HL-60/S4 (cell line): ENCODE data around the gene VWCE.
"Not testable (repeated sequence)": the region's sequence is repeated elsewhere in the genome, so short reads cannot be mapped to it uniquely, and the experiment has no call there.

Source experiments
- in situ Hi-C: fragments of 300-500 bp; cut with MboI; formaldehyde crosslinking; loops from 2 replicates; pipeline ENCODE4 v1.14.3; 2022; ENCODE audit warnings: low sequenced_read_pairs

VWCE gene

DNA sequence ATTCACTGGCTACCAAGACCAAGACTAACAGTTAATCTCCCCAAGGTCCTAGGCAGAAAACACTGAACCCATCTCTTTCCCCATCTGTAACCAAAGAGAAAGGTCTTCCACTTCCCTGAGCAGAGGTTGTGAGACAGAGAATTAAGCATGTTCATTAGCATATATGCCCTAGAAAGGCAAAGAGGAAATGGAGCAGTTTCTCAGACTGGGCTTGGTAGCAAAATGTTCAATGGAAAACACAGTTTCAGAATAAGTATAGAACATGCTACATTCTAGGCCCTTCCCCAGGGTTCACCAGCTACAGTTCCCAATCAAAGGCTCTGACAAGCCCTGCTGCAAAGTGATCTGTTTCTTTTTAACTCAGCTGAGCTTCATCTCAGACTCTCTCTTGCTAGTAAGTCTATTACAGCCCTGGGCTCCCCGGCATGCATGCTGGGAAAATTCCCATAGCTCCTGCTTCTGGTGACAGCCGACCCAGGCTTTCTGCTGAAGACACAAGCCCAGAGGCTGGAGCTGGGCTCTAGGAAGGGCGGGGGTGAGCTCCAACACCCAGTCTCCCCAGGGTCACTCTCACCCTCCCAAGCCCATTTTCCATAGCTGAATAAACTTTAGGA, 81.3 kb downstream of the VWCE start:
- in situ Hi-C loops, result not testable (repeated sequence)

- in situ Hi-C loops, result not testable (repeated sequence)
Observed at GRCh38 chr11:61212202-61212601, 82.9 kb downstream of the VWCE start.

- in situ Hi-C loops, result not testable (repeated sequence)
Observed at GRCh38 chr11:61211327-61211952, 83.7 kb downstream of the VWCE start.

- in situ Hi-C loops, result not testable (repeated sequence)
Observed at GRCh38 chr11:61210629-61211028, 84.5 kb downstream of the VWCE start.
